H1 (cell line): ENCODE data around the gene OR10P1. TPM values are rescaled to one million over a fixed set of nuclear protein-coding genes. Genes with fewer than 3 reads are reported as not detected.

Experiments used
- ASH2L ChIP-seq: fragments of 200-600, 300-600 bp; sonication (generic); IDR thresholded peaks from one replicate; pipeline ENCODE4 v1.7.1; 2017; ENCODE audit warnings: low read length
- BACH1 ChIP-seq: IDR thresholded peaks from 2 replicates; pipeline ENCODE4 v1.6.1; 2012; ENCODE audit warnings: low read length, improper control_type of control experiment
- CBX5 ChIP-seq: fragments of 300-800, 300-1000 bp; sonication (generic); IDR thresholded peaks from 2 replicates; pipeline ENCODE4 v1.7.1; 2016; ENCODE audit warnings: antibody characterized with exemption, low read length, low read depth
- CREB1 ChIP-seq: IDR thresholded peaks from 2 replicates; pipeline ENCODE4 v1.6.1; 2012; ENCODE audit warnings: inconsistent platforms
- E2F6 ChIP-seq: IDR thresholded peaks from 2 replicates; pipeline ENCODE4 v1.6.1; 2012; ENCODE audit warnings: inconsistent platforms
- EZH2 ChIP-seq: fragments of 200-600 bp; sonication (generic); IDR thresholded peaks from 2 replicates; pipeline ENCODE4 v1.7.1; 2012; ENCODE audit warnings: low read depth, mild to moderate bottlenecking, moderate library complexity, low read length, inconsistent platforms; ENCODE audit not compliant: severe bottlenecking
- HDAC6 ChIP-seq: IDR thresholded peaks from one replicate; pipeline ENCODE4 v1.7.1; 2012; ENCODE audit warnings: low read depth, mild to moderate bottlenecking, inconsistent platforms, low read length, moderate library complexity
- JUN ChIP-seq: IDR thresholded peaks from 2 replicates; pipeline ENCODE4 v1.6.1; 2011; ENCODE audit warnings: low read depth, mild to moderate bottlenecking, improper control_type of control experiment, low read length
- POLR2A ChIP-seq, 2 experiments: IDR thresholded peaks; 1 replicate in 1 of 2; 2 replicates in 1 of 2; pipeline ENCODE4 v1.6.1; 2011; ENCODE audit warnings: low read depth in 2 of 2, low read length in 2 of 2, mild to moderate bottlenecking in 2 of 2; ENCODE audit errors: control extremely low read depth in 1 of 2
- POLR2AphosphoS5 ChIP-seq: IDR thresholded peaks from 2 replicates; pipeline ENCODE4 v1.6.1; 2011; ENCODE audit warnings: low read depth, low read length
- SAP30 ChIP-seq: fragments of 300-600 bp; sonication (generic); IDR thresholded peaks from 2 replicates; pipeline ENCODE4 v1.7.1; 2012; ENCODE audit warnings: low read length, moderate library complexity, mild to moderate bottlenecking, inconsistent platforms; ENCODE audit not compliant: insufficient read depth, insufficient replicate concordance
- SIN3A ChIP-seq, 2 experiments: IDR thresholded peaks in 1 of 2; conservative IDR thresholded peaks in 1 of 2; 2 replicates each; pipeline ENCODE4 v1.6.1; 2011 to 2012; ENCODE audit warnings: low read length in 2 of 2, improper control_type of control experiment in 1 of 2, low read depth in 1 of 2, mild to moderate bottlenecking in 1 of 2
- SIRT6 ChIP-seq: IDR thresholded peaks from one replicate; pipeline ENCODE4 v1.7.1; 2012; ENCODE audit warnings: low read length, inconsistent platforms
- SP1 ChIP-seq: IDR thresholded peaks from 2 replicates; pipeline ENCODE4 v1.6.1; 2011; ENCODE audit warnings: low read depth, low read length
- SP4 ChIP-seq: IDR thresholded peaks from 2 replicates; pipeline ENCODE4 v1.6.1; 2012; ENCODE audit warnings: low read length, inconsistent platforms
- TAF1 ChIP-seq: IDR thresholded peaks from 2 replicates; pipeline ENCODE4 v1.6.1; 2011; ENCODE audit warnings: mild to moderate bottlenecking, low read depth, low read length
- TEAD4 ChIP-seq: IDR thresholded peaks from 2 replicates; pipeline ENCODE4 v1.6.1; 2012; ENCODE audit warnings: low read depth, low read length, inconsistent platforms, mixed read lengths
- USF2 ChIP-seq: IDR thresholded peaks from 2 replicates; pipeline ENCODE4 v1.6.1; 2011; ENCODE audit warnings: low read length, improper control_type of control experiment
- polyA plus RNA-seq, 7 experiments: library from polyadenylated mRNA; depleted of rRNA in 3 of 7; stranded (reverse) in 5 of 7; unstranded in 2 of 7; fragments of >200 nt in 5 of 7; fragments of 200-250 nt in 2 of 7; gene quantifications; 1 replicate in 5 of 7; 2 replicates in 1 of 7; 4 replicates in 1 of 7; pipeline versions ENCODE4 v1.2.1 to v1.2.3, GENCODE V29; 2011 to 2013; ENCODE audit warnings: missing spikeins in 2 of 7, mixed read lengths in 2 of 7
- total RNA-seq: library from RNA; stranded (reverse); fragmentation: NEBNext Ultra II Directional; extraction: Animal tissue kit (Norgen Biotek cat#: 25700); gene quantifications from 2 replicates; pipeline ENCODE4 v1.2.1, GENCODE V29; 2021
- TF ChIP-seq, protein P1 (sequence below): IDR thresholded peaks from 2 replicates; pipeline ENCODE4 v1.6.1; 2012; ENCODE audit warnings: inconsistent platforms
- TF ChIP-seq, protein P2 (sequence below), 3 experiments: IDR thresholded peaks; 1 replicate in 2 of 3; 2 replicates in 1 of 3; pipeline versions ENCODE4 v1.5.1 to v1.6.1; 2011; ENCODE audit warnings: low read length in 3 of 3, mild to moderate bottlenecking in 3 of 3, inconsistent platforms in 2 of 3, low read depth in 1 of 3, moderate library complexity in 1 of 3; ENCODE audit not compliant: insufficient read depth in 1 of 3; ENCODE audit errors: control extremely low read depth in 1 of 3

Gene OR10P1
- total and polyA plus RNA-seq, 2 of the 8 experiments (the other 6 are each of a cell fraction or from before 2014, with no cell fraction given): not detected

GRCh38 chr12:55619354-55620138 is 17.1 kb upstream of the OR10P1 start (continued):
- TF ChIP-seq USF2: peak; percentile 61; the same call in 1 of the 2 replicates
- no peak for TF ChIP-seq HDAC6
- TF ChIP-seq POLR2A (IDR thresholded peaks at IDR 0.05; ENCODE audit: control extremely low read depth in 1 of 2, low read depth in 2 of 2, low read length in 2 of 2): no peak
- TF ChIP-seq, protein P1, sequence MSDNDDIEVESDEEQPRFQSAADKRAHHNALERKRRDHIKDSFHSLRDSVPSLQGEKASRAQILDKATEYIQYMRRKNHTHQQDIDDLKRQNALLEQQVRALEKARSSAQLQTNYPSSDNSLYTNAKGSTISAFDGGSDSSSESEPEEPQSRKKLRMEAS: peak; percentile 70; the same call in 1 of the 2 replicates
- TF ChIP-seq, protein P2, sequence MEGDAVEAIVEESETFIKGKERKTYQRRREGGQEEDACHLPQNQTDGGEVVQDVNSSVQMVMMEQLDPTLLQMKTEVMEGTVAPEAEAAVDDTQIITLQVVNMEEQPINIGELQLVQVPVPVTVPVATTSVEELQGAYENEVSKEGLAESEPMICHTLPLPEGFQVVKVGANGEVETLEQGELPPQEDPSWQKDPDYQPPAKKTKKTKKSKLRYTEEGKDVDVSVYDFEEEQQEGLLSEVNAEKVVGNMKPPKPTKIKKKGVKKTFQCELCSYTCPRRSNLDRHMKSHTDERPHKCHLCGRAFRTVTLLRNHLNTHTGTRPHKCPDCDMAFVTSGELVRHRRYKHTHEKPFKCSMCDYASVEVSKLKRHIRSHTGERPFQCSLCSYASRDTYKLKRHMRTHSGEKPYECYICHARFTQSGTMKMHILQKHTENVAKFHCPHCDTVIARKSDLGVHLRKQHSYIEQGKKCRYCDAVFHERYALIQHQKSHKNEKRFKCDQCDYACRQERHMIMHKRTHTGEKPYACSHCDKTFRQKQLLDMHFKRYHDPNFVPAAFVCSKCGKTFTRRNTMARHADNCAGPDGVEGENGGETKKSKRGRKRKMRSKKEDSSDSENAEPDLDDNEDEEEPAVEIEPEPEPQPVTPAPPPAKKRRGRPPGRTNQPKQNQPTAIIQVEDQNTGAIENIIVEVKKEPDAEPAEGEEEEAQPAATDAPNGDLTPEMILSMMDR (IDR thresholded peaks at IDR 0.05; ENCODE audit: control extremely low read depth in 1 of 3, insufficient read depth in 1 of 3, low read depth in 1 of 3, low read length in 3 of 3): peak in 2 of 3 experiments; percentile 75 to 80; a peak in 3 of 4 replicates
- peak; percentile 79; the same call in 1 of the 2 replicates for TF ChIP-seq JUN
- no peak for TF ChIP-seq TAF1
- no peak for TF ChIP-seq EZH2
- no peak for TF ChIP-seq POLR2AphosphoS5
- TF ChIP-seq SIRT6: no peak
- TF ChIP-seq SAP30: no peak
- no peak for TF ChIP-seq E2F6
- no peak for TF ChIP-seq SP4
- TF ChIP-seq ASH2L: no peak
- no peak for TF ChIP-seq CBX5
- no peak for TF ChIP-seq SP1
- TF ChIP-seq BACH1: no peak
- 0 out of 4 replicates have a peak, but pooled peaks of 1 of the 2 experiments have one; percentile 20 for TF ChIP-seq SIN3A (conservative IDR thresholded peaks at IDR 0.05 in 1 of 2, IDR thresholded peaks at IDR 0.05 in 1 of 2; ENCODE audit: low read depth in 1 of 2, low read length in 2 of 2)
- peak; percentile 49; the same call in 1 of the 2 replicates for TF ChIP-seq CREB1
- peak; percentile 81 for TF ChIP-seq TEAD4
